GM18907 (cell line): Measurements from ENCODE around the gene CBX4.
A peak's percentile ranks its signal among the peaks of the same experiment; 100 is the strongest.

ENCODE experiments used
- ATAC-seq: cut with Tn5 transposase; IDR thresholded peaks from one replicate; pipeline ENCODE4 v1.9.1; 2021; ENCODE audit warnings: mild to moderate bottlenecking, moderate library complexity; ENCODE audit not compliant: unreplicated experiment

CBX4 gene

DNA sequence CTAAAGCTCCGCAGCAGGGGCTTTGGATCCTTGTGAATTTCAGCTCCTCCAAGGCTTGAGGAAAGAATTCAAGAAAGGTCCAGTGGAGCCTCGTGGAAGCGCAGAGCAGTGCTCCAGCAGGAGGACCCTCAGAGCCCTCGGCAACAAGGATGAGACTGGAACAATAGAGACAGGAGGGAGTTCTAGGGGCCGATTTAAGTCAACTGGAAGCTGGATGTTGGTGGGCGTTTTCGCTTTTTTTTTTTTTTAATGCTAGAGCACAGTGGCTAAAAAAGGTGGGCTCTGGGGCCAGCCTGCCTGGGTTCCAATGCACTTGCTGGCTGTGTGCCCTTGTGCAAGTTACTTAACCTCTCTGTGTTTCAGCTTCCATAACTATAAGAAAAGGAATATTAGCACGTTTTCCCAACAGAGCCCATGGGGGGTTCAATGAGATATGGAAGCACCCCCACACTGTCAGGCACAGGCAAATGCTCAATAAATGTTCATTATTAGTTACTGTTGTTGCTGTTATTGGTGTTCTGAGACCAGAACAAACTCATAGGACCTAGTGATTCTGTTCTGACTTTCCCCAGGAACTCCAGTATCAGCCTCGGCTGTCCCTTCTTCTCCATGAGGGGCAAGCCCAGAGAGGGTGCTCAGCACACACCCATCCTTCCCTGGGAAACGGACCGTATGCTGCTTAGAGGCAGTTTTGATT lies 37.1 kb downstream of the CBX4 start:
- ATAC-seq = no peak

DNA sequence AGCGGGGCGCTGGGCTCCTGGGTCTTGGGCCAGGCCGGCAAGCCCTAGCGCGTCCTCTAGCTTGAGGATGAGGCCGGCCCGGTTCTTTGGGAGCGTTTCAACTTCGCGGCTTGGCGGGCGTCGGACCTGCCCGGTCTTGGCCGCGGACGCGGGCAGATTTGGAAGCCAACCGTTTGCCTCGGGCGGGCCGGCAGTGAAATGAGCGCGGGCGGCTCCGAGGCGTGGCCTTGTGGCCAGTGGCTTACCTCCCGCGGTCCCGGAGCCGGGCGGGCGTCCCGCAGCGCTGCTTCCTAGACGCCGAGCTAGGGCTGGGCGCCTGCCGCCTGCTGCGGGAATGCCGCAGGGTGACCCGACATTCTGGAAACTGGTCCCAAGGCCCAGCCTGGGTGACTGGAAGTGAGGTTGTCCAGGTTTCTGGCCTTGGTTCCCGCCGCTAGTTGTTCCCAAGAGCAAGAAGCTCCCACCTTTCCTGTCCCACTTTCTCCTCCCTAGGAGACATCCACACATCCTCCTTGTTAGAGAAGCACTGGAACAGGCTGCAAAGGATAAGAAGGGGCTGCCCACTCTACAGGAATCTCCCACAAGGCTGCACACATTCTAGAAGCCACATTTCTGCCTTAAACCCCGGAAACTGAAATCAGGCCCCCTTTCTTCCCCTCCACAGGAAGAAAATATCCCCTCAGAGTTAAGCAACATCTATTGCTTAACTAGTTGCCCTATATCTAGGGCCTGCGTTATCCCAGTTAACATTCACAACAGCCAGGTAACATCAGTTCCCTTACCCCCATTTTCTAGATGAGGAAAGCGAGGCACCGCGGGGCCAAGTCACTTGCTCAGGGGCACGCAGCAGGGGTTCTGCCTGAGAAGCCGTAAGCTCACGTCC lies 37.8 kb downstream of the CBX4 start:
- no peak for ATAC-seq

DNA sequence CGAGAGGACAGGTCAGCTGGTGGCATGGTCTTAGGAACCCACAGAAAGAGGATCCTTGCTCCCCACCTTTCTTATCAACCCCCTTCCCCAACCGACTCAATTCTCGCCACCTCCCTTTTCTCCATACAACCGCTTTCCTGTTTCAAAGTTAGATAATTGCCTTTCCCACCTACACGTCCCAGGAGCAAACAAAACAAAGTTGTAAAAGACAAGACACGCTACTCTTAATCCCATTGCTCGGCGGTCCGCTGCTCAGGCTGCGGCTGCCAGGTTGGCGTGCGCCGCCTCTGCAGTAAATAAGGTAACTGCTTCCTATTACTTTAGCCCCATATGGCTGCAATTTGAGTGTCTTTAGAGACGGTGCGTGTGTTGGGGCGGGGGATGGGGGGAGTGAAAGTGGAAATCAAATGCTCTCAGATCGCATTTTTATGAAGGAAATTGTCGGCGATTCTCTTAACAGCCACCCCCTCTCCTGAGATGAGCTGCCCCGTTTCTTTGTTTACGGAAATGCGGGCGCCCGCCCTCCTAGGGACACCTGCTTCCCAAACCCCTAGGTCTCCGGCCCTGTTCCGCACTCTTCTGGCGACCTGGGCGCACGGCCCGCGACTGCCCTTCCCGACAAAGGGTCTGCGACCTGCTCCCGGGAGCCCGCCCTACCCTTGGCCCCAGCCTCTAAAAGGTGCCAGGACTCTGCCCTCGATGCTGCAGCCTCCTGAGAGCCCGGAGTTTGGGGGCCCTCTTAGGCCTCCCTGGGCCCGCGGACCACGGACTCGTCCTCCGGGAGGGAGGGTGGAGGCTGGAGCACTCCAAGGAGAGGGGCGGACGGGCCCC lies 38.7 kb downstream of the CBX4 start:
- ATAC-seq = no peak

DNA sequence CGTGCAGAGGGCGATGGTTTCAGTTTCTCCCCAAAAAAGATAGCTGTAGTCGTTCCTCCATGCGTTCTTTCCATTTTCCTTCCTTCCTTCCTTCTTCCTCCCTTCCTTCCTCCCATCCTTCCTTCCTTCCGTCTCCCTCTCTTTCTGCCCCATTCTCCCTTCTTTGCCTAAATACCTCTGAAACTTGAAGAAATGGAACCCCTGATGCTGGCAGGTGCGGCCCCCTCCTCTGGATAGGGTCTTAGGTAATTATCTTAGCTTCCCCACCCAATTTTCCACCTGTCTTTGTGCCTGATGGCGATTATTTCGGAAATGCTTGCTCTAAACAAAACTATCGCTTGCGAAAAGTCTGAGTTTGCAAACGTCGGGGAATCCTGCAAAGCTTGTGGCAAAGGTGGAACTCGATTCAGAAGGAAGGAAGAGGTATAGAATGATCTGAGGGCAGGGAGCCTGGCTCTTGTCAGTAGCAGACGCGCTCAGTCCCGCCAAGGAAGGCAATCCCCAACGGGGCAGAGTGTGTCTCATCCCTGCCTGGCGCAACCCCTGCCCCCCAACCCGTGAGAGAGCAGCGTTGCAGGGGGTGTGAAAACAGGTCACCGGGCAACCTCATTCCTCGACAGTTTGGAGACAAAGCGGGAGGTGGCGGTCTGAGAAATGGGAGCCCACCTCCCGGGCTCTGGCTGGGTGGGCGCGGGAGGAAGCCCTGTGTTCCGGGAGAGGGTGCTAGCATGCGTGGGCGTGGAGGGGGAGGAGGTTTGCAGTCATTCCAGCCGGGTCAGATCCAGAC lies 39.5 kb downstream of the CBX4 start:
- ATAC-seq = no peak

DNA sequence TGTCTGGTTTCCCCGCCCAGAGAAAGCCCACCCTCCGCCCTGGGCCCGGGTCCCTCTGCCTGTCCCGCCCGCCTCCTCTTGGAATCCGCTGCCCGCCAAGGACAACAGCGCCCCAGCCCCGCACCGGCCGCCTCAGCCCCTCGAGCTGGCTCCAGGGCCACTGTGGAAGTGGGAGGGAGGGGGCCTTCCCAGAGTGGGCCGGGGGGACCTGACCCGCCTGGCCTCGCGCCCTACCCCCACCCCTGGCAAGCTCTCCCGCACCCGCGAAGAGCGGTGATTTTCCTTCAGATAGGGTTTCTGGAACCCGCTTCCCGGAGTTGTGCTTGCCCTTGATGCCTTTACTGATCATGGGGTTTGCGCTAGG lies 40.1 kb downstream of the CBX4 start:
- ATAC-seq = no peak

DNA sequence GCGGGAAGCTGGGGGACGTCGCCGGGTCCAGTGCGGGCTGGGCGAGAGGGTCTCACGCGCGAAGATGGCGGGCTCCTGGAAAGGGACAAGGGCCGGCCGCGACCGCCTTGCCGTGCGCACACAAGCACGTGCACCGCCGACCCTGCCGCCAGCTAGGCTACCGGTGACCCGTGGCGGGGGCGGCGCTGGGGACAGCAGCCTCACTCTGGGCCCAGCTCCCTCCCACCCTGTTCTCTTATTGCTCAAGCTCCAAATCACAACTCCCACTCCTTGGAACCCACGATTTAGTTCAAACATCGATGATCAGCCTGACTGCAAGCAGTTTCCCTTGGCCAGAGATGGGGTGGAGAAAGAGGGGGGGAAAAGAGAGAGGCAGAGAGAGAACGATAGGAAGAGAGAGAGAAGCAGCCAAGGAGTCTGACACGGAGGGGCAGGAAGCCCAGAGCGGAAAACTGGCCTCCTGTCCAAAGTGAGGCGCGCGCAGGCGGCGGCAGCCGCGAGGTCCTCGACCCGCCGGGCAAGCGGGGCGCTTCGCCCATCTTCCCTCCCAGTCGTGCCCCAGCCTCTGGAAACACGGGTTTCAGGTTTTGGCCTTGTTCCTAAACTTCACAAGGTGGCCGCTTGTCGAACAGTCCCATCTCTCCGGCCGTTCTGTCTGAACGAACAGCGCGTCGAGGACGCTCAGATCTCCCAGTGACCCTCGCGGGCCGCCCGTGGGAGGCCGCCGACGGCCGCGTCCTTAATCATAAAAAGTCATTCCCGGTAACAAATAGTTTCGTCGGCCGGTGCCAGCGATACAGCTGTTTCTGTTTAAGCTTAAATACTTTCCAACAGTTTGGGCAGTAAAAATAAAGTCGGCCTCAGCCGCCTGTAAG lies 40.7 kb downstream of the CBX4 start:
- ATAC-seq = no peak

DNA sequence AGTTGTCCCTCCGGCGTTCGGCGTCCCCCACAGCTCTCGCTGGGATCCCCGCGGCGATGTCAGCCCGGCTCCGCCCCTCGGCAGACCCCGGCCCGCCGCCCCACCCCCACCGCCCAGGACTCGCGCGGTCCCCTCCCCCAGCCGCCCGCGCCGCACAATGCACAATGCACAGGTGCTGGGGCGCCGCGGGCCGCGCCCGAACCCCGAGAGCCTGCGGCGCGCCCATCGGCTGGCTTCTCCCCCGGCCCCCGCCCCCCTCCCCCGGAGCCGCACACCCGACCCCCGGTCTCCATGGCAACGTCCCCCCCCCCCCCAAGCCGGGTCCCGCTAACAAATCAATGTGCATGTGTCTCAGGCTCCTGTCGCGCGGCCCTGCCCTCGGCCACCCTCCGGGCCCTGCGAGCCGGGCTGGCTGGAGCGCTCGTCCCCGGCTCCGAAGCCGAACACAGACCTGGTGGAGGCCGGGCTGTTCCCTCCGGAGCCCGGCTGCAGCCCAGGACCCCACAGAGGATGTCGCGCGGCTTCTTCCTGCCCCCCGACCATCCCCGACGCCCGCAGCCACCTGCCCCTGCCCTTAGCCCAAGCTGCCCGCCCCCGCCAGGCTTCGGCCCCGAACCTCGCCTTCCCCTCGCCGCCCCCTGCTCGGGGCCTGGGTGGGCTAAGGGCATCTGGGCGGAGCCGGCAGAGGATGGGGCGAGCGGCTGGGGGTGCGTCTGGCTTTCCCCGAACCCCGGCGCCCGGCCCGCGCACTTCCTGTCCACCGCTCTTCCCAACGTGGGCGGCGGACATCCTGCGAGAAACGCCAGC lies 41.5 kb downstream of the CBX4 start:
- peak; percentile 11 for ATAC-seq

DNA sequence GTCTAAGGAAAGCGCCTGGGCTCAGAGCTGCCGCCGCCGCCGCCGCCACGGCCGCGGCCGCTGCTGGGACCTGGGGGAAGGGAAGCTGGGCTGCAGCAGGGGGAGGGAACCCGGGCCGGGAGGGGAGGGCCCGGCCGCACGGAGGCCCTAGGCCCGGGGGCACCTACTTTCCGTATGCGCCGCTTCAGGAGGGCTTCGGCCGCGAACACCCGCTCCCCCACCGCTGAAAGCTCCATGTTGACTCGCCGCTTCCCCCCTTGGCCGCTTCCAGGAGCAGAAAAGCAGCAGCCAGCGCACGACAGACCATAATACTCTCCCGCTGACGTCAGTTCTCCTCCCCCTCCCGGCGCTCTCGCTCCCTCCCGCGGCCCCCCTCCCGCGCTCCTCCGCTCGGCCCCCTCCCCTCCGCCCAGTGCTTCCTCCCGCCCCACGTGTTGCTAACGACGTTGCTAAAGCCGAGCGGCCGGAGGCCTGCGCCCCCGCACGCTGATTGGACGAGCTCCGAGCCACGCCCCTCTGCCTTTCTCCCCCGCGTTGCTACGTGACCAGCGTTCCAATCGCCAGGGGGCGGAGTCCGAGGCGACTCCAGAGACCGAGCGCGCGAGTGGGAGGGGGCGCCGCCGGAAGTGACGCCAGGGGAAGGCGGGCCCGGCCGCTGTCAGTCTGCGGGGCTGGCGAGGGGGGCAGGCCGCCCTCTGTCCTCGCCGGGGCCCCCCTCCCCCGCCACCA lies 42.3 kb downstream of the CBX4 start, which contains the start of gene CBX8:
TSS of gene CBX8 (minus strand) at position 315 of the 729 bp plus-strand sequence. CDS start at position 236, 79 bp downstream.
- peak; percentile 85 for ATAC-seq

DNA sequence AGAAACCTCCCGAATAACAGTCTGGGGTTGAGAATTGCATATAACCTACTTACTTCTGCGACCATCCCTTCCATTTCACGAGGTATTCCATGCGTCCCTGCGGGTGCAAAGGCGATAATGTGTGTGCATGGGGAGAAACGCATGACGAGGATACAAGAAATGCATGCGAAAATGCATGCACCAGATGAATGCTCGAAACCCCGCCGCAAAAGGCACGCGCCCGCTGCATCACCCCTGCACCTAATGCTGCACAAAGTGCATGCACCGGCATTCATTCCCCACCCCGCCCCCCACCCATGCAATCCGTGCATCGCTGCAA lies 42.8 kb downstream of the CBX4 start:
- ATAC-seq = no peak

DNA sequence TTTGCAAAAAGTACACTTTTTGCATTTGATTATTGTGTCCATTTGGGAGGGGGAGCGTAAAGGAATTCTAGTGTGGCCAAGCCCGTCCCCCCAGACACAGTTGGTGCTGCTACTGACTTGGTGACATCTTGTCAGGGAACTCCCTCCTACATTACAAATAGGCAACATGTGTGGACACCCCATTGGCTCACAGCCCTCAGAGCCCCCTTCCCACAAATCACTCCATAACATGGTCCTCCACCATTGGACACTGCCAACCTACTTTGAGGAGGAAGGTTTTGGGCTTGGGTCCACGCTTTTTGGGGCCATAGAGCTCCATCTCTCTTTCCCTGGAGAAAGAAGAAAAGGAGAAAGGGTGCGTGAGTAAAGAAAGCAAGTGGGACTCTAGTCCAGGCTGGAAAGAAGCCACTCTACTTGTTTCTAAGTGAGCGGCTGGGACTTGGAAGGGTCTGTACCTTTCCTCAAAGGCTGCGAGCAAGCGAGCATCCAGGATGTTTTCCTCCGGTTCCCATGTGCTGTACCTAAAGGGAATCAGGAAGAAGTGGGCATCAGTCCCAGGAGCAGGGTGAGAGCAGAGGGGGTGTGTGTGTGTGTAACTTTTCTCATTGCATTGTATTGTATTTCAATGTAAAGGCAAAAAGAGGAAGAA lies 43.3 kb downstream of the CBX4 start:
- no peak for ATAC-seq

DNA sequence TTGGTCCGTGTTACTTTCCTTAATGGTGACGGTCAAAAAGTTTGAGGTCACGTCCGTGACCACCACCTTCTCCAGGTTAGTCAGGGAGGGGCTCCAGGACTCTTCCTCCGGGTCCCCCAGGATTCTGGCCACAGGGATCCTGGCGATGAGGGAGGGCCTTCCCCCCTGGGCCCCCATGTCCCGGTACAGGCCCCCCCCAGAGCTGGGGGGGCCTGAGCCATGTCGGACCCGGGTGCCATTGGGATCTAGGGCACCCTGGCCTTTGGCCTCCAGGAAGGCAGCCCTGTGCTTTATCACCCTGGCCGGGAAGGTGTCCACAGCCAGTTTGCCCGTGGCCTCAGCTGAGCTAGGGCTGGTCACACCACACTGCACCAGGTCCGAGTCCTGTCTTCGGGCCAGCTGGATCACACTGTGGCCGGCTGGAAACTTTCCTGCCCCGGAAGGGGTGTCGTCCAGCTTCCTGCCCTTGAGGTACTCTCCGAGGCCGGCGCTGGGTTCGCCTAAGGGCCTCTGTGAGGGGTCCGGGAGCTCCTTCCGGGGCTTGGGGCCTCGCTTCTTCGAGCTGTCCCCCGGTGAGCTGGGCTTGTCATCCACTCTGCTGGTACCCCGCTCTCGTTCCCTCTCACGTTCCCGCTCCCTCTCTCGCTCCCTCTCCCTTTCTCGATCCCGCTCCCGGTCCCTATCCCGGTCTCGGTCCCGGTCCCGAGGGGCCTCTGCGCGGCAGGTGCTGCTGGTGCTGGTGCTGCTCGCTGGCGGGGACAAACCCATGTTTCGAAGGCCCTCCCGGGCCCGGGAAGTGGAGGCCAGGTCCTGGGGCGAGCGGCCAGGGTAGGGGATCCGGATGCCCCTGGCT lies 44.4 kb downstream of the CBX4 start:
- ATAC-seq = no peak

DNA sequence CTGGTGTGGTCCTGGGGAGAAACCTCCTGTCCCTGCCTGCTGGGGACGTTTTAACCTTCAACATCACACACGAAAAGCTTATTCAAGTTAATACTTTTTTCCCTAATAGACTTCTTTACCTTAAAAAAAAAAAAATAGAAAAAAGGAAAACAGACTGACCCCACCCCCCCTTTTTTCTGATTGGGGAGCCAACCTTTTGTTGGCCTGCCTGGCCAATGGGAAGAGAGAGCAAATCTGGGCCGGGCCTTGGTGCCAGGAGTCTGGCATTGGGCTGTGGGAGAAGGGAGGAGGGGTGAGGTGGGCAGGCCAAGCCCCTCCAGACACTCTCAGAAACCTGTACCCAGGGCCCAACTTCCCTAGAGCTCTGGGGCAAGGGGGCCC lies 45.3 kb downstream of the CBX4 start:
- ATAC-seq = no peak

DNA sequence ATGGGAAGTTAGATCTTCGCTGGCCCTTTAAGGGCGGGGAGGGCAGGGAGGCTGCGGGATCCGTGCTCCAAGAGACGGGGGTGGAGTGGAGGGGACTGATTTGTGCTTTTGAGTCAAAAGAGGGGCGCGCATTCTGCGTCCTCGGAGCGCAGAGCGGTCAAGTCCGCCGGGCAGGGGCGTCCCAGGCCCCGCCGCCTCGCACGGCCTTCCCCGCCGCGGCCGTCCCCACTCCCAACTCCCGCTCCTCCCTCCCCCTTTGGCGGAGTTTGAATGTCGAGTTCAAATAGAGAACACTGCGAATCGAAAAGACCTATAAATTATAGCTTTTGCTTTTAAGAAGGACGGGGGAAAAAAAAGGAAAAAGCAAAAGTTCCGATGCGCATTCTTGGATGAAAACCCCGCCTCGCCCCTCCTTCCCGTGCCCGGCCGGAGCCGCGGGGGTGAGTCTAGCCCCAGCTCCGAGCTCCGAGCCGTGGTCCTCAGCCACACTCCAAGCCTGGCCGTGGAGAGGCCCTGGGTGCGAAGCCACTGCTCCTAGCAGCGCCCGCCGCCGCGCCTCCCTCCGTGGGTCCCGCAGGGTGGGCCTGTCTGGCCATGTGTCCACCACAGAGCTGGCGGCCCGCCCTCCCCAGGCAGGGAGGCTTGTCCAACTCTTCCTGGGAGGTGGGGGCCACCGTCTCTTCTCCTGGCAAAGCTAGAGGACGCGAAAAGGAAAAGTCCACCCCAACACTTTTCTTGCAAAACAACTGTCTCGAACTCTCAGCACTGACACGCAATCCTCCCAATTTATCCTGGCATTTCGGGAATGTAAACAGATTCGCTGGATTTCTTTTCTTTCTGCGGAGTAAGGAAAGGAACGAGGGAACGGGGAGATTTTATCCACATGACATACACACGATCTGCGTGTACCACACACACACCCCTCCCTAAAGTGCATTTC lies 46.0 kb downstream of the CBX4 start:
- ATAC-seq = no peak

DNA sequence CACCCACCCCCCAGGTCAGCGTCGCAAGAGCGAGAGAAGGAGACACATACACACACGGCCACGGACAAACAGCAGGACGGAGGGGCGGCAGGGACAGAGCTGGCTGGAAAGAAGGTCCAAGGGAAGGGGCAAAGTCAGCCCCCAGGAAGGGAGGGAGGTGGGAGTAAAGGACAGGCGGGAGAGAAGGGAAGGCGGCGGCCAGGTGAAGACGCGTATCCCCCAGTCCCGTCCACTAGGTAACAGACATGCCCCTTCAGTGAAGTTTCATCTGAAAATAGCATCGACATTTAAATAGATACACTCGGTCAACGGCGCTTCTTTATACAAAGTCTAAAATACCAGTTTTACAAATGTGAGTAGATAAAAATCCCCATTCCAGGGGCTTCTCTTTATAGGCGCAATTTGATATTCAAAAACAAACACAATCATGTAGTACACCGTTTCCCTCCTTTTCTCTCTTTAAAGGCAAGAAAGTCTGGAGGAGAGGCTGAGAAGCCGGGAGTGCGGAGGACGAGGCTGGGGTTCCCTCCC lies 46.8 kb downstream of the CBX4 start:
- no peak for ATAC-seq

DNA sequence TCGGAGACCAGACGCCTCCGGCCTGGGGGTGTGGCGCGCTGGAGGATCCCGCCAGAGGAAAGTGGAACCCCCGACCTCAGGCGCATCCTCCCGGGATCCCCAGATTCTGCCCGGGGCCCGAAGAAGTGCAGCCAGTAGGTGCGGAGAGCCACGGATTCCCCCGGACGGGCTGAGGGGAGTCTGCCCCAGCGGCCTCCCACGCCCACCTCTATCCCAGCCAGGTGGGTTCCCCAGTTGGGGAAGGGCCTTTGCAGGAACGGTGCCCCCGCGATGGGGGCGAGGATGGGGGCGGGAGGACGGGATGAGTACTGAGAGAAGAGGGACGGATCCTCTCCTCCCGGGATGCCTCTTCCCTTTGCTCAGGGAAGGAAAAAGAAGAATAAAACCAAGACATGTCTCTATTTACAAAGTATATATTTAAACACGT lies 47.5 kb downstream of the CBX4 start:
- no peak for ATAC-seq
